Muscle layer of colon (tissue), 2 donors: Measurements from ENCODE around the gene PTGES3.

Source experiments
- H3K27ac ChIP-seq: one replicate; pipeline ENCODE4 v1.7.0; 2013; ENCODE audit warnings: low read depth, mild to moderate bottlenecking, low read length, moderate library complexity
- H3K27me3 ChIP-seq, 2 donors: one replicate each; pipeline ENCODE4 v1.7.0; 2013; ENCODE audit warnings: low read length in 2 of 2, mild to moderate bottlenecking in 2 of 2; ENCODE audit not compliant: insufficient read depth in 2 of 2, control insufficient read depth in 1 of 2
- H3K36me3 ChIP-seq: one replicate; pipeline ENCODE4 v1.7.0; 2013; ENCODE audit warnings: mild to moderate bottlenecking, low read length; ENCODE audit not compliant: insufficient read depth
- H3K4me1 ChIP-seq: one replicate; pipeline ENCODE4 v1.7.0; 2013; ENCODE audit warnings: mild to moderate bottlenecking, low read length; ENCODE audit not compliant: insufficient read depth
- H3K4me3 ChIP-seq, 2 donors: one replicate each; pipeline ENCODE4 v1.7.0; 2013; ENCODE audit warnings: low read length in 2 of 2, low read depth in 1 of 2, mild to moderate bottlenecking in 1 of 2, moderate library complexity in 1 of 2
- H3K9ac ChIP-seq: one replicate; pipeline ENCODE4 v1.7.0; 2013; ENCODE audit warnings: low read length
- H3K9me3 ChIP-seq: one replicate; pipeline ENCODE4 v1.7.0; 2013; ENCODE audit warnings: mild to moderate bottlenecking, low read length
- donor health status: abdominal sarcoma.
- donor health status: Adenocarcinoma of cecum.

Gene PTGES3

DNA sequence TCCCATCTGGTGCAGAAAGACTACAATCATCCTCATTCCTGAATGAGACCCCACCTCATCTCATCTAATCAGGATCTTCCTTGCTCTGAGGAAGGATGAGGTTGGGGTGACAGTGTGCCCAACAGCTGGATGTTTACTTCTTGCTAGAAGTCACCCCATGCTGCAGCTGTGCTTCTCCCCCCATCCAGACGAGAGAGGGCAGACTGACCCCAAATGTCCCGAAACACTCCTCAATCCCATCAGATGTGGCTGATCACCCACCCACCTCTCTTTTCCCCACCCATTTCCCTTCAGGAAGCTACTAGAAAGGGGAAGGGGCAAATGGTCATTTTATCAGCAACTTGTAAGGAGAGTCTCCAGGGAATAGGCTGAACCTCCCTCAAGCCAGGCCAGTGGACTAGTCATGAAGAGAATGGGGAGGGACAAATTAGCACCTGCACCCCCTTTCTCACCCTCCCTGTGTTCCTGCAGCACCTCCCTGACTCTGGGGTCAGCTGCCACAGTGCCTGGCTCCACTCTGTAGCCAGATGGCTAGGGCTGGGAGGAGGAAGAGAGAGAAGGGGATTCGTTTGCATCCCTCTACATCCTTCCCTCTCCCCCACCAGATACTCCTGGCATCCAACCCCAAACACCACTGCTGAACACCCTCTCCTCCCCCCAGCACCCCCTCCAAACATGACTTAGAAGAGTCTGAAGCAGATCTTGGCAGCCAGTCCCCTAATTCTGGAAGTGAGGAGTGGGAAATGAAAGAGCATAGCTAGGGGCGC lies 55.2 kb downstream of the PTGES3 start:
- Histone ChIP-seq H3K36me3 (peaks cover 7% of the 10 kb centered on the region), H3K9me3 (no peaks in the 10 kb centered on the region), H3K27ac (peak overlapping the region; percentile 30), H3K4me1 (peaks cover 53% of the 10 kb centered on the region), H3K9ac (peak overlapping the region; percentile 86), H3K27me3 (no peaks in the 10 kb centered on the region), H3K4me3 (peak overlapping the region in 1 of 2 donors; percentile 88)

DNA sequence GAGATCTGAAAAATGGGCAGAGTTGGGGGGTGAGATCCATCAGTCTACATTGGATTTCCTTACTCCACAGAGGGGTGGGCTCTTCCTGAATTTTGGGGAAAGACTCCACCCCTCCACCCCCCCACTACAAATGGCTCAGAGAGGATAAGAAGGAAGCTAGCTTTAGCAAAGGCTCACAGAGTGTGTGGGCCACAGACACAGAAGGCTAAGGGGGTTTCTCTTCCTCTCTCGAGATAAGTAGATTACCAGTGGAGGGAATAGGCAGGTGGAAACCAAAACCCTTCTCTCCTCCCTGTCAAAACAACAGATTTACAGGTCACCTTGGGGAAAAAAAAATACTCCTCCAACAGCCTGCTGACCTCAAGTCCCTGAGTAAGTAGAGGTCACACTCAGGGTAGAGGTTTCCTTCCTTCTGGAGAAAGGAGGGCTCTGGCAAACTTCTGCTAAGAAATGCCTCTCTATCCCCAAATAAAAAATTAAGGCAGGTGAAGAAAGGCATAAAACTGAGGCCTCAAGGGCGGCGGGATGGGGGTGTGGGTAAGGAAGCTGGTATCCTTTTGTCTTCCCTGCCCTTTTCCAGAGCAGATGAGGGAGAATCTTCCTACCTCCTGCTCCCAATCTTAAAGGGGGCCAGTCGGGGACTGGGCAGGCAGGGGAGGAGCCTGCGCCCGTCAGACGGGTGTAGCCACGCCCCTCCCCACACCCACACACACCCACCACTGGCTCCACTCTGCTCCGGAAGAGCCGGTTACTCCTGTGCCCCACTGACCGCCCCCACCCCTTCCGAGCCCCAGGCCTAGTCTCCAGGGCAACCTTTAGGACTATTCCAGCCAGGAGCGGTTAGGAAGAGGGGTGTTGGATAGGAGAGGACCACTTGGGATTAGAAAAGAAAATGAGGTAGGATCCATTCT lies 56.0 kb downstream of the PTGES3 start:
- peaks cover 53% of the 10 kb centered on the region for H3K4me1 ChIP-seq
- H3K27me3 ChIP-seq: no peaks in the 10 kb centered on the region
- peak overlapping the region; percentile 42 for H3K9ac ChIP-seq
- no peaks in the 10 kb centered on the region for H3K9me3 ChIP-seq
- no peaks in the 10 kb centered on the region for H3K36me3 ChIP-seq
- H3K27ac ChIP-seq: peak overlapping the region; percentile 47
- H3K4me3 ChIP-seq: peak overlapping the region in 1 of 2 donors; percentile 31

DNA sequence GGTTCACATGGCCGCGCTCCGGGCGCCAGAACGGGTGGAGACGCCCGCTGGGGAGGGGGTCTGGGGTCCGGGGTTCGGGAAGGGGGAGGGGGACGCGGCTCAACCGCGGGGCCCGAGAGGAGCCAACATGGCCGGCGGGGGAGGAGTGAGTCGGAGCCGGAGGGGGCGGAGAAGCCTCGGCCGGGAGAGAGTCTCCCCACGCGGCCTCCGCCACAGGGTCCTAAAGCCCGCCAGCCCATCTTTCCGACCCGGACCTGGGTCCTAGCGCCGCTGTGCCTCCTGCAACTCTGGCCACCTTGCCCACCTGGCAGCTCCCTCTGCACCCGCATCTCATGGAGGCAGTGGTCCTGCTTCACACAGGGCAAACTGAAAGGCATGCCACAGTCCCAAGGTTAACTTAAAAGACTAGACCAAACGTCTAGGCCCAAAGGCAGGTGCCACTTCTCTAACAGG lies 57.9 kb downstream of the PTGES3 start, which contains the start of gene BAZ2A:
Gene BAZ2A (minus strand): TSS at position 147 of the 453 bp plus-strand sequence. CDS start 12,796 bp downstream, outside the sequence.
- Histone ChIP-seq H3K27ac (peak within 1 kb of the TSS; percentile 98), H3K27me3 (no peaks in the 10 kb centered on the region), H3K36me3 (no peaks in the 10 kb centered on the region), H3K4me3 (peak within 1 kb of the TSS; percentile 54 to 87), H3K9me3 (no peaks in the 10 kb centered on the region), H3K9ac (peak within 1 kb of the TSS; percentile 96), H3K4me1 (peaks cover 62% of the 10 kb centered on the region)

DNA sequence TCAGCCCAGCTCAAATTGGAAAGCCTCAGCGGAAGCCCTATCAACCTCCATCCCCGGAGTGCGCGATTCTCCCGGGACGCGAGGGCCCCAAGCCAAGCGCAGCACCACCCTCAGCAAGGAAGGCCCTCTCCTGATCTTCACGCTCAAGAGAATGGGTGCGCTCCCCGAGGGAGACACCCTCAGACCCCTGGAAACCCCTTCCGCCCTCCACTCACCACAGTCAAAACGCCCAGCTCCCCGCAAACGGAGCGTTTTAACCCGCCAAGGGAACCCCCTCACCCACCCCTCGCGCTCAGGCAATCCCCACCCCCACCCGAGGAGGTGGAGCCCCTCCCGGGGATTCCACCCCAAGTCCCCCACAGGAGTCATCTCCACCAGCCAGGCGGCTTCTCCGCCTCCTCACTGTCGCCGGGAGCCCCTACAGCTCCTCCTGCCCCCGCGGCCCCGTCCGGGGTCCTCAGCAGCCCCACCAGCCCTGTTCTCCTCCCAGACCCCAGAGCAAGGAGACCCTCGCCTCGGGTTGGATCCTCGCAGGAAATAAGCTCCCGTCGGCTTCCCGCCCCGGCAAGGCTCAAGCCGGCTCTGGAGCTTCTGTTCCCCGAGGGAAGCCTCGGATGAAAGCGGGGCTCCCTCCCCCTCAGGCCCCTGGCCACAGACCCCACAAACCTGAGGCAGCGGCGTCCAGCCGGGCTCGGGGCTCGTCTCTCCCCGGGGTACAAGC lies 58.5 kb downstream of the PTGES3 start:
- H3K4me1 ChIP-seq: peaks cover 66% of the 10 kb centered on the region
- no peaks in the 10 kb centered on the region for H3K36me3 ChIP-seq
- H3K9me3 ChIP-seq: no peaks in the 10 kb centered on the region
- peak overlapping the region; percentile 54 to 87 for H3K4me3 ChIP-seq
- H3K27ac ChIP-seq: peak overlapping the region; percentile 98
- H3K9ac ChIP-seq: peak overlapping the region; percentile 96
- no peaks in the 10 kb centered on the region for H3K27me3 ChIP-seq

DNA sequence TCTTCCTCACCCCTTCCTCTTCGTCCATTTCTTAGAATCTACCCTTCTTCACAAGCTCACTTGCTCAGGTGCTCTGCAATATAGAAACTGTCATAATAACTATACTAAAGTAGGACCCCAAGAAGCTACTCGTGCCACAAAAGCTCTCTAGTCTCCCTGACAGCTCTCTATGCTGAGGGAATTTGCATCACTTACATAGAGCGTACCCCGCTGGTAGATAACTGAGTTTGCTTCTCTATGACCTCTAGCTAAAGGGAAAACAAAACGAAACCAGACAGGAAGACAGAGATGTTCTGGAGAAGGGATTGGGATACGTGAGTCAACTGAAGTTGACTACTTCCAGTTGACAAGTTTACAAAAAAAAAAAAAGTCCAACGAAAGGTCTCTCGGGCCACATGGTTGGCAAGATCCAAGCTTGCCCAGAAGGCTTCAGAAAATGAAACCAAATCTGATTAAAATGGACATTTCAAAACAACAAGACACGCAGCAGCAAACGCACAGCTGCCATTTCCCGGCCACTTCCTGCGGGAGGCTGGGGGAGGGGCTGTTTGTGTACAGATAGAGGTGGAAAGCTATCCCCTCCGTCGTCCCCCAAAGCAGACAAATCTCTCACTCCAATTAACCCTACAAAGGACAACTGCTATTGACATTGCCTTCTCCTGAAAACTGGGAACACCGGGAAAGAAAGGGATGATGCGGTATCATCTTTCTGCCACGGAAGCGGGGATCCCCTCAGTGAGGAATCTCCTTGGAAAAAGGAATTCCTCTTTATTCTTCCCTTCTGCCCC lies 59.2 kb downstream of the PTGES3 start:
- H3K9ac ChIP-seq: peak overlapping the region; percentile 96
- peak overlapping the region; percentile 98 for H3K27ac ChIP-seq
- H3K4me1 ChIP-seq: peaks cover 70% of the 10 kb centered on the region
- H3K9me3 ChIP-seq: no peaks in the 10 kb centered on the region
- H3K4me3 ChIP-seq: peak overlapping the region; percentile 54 to 87
- no peaks in the 10 kb centered on the region for H3K36me3 ChIP-seq
- no peaks in the 10 kb centered on the region for H3K27me3 ChIP-seq

DNA sequence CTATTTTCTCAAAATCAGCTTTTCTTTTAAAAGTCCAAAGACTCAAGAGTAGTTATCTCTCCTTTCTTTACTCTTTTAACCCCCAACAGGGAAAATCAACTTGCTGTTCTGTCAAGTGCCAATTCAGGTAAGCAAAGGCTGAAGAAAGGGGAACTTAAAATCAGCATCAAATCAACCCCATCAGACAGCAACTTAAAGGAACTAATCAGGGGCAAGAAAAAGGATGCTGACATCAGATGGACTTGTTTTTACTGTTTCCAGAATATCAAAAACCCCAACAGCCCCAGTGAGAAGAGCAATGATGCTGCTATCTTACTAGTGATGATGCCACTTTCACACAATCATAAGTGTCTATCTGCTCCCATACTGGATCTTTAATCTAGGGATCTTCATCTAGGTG lies 61.4 kb downstream of the PTGES3 start:
- H3K27ac ChIP-seq: no peak overlapping the region
- peaks cover 57% of the 10 kb centered on the region for H3K4me1 ChIP-seq

DNA sequence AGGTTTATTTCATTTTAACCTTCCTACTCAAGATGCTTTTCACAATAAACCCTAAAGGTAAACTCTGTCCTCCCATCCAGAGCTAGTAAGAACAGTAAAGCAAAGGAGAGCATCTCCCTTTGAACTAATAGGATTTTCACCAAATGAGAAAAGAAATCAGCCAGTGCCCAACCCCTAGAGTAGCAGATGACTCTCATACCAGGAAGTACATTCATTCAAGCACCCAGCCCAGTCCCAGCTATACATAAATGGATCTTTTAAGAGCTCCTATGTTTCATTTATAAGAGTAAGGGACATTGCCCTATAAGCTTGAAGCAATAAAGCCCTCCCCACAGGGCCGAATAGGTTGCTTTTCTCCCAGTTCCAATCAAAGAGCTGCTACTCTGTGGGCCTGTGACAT lies 65.5 kb downstream of the PTGES3 start:
- H3K27me3 ChIP-seq: no peaks in the 10 kb centered on the region
- H3K4me3 ChIP-seq: no peak overlapping the region
- no peaks in the 10 kb centered on the region for H3K9me3 ChIP-seq
- H3K36me3 ChIP-seq: peaks cover 13% of the 10 kb centered on the region
- no peak overlapping the region for H3K27ac ChIP-seq
- H3K9ac ChIP-seq: no peak overlapping the region
- H3K4me1 ChIP-seq: peaks cover 34% of the 10 kb centered on the region

More for the DNA sequence above, 61.4 kb downstream of the PTGES3 start:
- H3K27me3 ChIP-seq: no peaks in the 10 kb centered on the region
- H3K9ac ChIP-seq: no peak overlapping the region
- no peaks in the 10 kb centered on the region for H3K36me3 ChIP-seq
- H3K4me3 ChIP-seq: no peak overlapping the region
- H3K9me3 ChIP-seq: no peaks in the 10 kb centered on the region

DNA sequence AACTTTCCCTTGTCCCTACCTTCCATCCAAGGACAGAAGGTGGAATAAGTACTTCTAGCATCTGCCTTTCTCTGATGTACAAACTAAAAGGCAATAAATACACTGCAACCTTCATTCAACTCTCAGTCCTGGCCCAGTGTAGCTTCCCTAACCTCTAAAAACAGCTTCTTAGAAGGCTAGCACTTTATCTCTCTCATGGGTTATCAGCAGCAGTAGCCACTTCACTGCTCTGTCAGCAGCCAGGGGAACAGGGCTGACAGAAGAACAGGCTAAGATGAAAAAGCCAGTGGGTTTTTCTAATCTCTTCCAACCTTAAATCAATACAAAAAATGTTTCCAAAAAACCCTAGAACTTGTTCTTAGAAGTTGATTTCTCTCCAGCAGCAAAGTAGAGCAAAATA lies 71.2 kb downstream of the PTGES3 start:
- no peak overlapping the region for H3K4me3 ChIP-seq
- no peak overlapping the region for H3K9ac ChIP-seq
- no peaks in the 10 kb centered on the region for H3K27me3 ChIP-seq
- peaks cover 66% of the 10 kb centered on the region for H3K36me3 ChIP-seq
- no peaks in the 10 kb centered on the region for H3K4me1 ChIP-seq
- no peak overlapping the region for H3K27ac ChIP-seq
- no peaks in the 10 kb centered on the region for H3K9me3 ChIP-seq

DNA sequence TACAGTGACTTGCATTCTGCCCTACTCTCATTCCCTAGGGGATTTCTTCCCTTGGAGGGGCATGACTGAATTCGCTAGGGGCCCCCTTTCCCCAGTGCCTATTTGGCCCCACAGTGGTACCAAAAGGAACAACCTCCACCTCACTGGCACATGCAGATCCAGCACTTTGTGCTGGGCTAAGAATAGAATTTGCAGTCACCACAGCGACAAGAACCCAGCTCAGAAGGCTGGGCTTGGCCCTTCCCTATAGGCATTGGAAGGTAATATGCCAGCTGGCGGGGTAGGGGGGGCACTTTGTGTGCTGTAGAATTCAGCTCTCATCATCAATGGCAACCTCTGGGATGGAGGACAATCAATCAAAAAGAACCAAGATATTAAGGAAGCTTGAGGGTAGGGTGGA lies 71.8 kb downstream of the PTGES3 start:
- no peak overlapping the region for H3K4me3 ChIP-seq
- no peaks in the 10 kb centered on the region for H3K4me1 ChIP-seq
- H3K36me3 ChIP-seq: peaks cover 72% of the 10 kb centered on the region
- no peak overlapping the region for H3K27ac ChIP-seq
- H3K9me3 ChIP-seq: no peaks in the 10 kb centered on the region
- no peak overlapping the region for H3K9ac ChIP-seq
- no peaks in the 10 kb centered on the region for H3K27me3 ChIP-seq

DNA sequence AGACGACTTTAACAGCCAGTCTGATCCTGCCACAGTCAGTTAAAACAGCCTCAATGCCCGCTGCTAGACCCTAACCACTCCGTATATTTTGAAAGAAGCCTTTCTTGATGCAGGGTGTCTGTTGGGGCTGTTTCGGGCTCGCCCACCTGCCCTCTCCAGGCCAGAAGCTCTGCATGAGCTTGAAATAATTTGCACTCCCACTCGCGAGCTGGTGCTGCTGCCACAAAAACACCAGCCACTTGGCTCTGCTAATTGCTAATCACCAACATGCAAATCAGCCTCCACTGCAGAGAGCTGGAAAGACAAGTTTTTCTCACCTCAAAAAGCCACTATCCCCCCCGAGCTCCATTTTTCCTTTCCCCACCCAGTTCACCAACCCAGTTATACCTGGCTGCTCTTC lies 73.5 kb downstream of the PTGES3 start:
- Histone ChIP-seq H3K9ac (no peak overlapping the region), H3K36me3 (peaks cover 83% of the 10 kb centered on the region), H3K27me3 (no peaks in the 10 kb centered on the region), H3K4me3 (no peak overlapping the region), H3K27ac (no peak overlapping the region), H3K9me3 (no peaks in the 10 kb centered on the region), H3K4me1 (no peaks in the 10 kb centered on the region)
